ENCODE measurements around the gene TBK1. TPM values are rescaled to one million over a fixed set of nuclear protein-coding genes. Genes with fewer than 3 reads are reported as not detected.
A peak's percentile ranks its signal among the peaks of the same experiment; 100 is the strongest.

TBK1 gene
- total RNA-seq, 1 experiment from 2014 or later, result 23.6 TPM

GRCh38 chr12:64452559-64453329, 824 bp downstream of the TBK1 start:
- Histone ChIP-seq H2BK15ac (ENCODE audit: low read depth, low read length) (no peak overlapping the region), H3K4me2 (ENCODE audit: insufficient read depth, insufficient read length, low read length) (peak overlapping the region; percentile 96), H2BK120ac (ENCODE audit: low read depth, low read length, poor library complexity, severe bottlenecking) (no peak overlapping the region), H3K4ac (ENCODE audit: low read depth, low read length) (no peak overlapping the region), H2AFZ (ENCODE audit: low read length) (peak overlapping the region; percentile 18), H3K56ac (ENCODE audit: insufficient read length, low read depth, low read length) (no peak overlapping the region), H3K79me1 (ENCODE audit: insufficient read depth, low read depth, low read length, poor library complexity, severe bottlenecking) (peaks cover 7% of the 10 kb centered on the region), H3K79me2 (ENCODE audit: insufficient read depth, low read length) (peaks cover 19% of the 10 kb centered on the region; the same call in 1 of the 2 replicates), H3T11ph (ENCODE audit: low read length) (no peak overlapping the region), H3K4me1 (ENCODE audit: insufficient read depth, low read length) (no peaks in the 10 kb centered on the region), H2BK12ac (ENCODE audit: insufficient read length, low read depth, low read length) (no peak overlapping the region), H4K91ac (ENCODE audit: insufficient read length, low read depth, low read length) (no peak overlapping the region), H2BK20ac (ENCODE audit: low read depth, low read length, poor library complexity, severe bottlenecking) (no peak overlapping the region), H3K9ac (ENCODE audit: extremely low read depth, insufficient read length, low read length) (peak overlapping the region; percentile 88), H3K18ac (ENCODE audit: insufficient read length, low read depth, low read length) (no peak overlapping the region), H4K5ac (ENCODE audit: insufficient read length, low read depth, low read length) (no peak overlapping the region), H3K23ac (ENCODE audit: insufficient read length, low read depth, low read length) (no peak overlapping the region), H3K23me2 (ENCODE audit: insufficient read length, low read depth, low read length, poor library complexity, severe bottlenecking) (peaks cover 12% of the 10 kb centered on the region), H3K9me3 (ENCODE audit: control insufficient read depth, low read depth, low read length) (no peaks in the 10 kb centered on the region), H4K20me1 (ENCODE audit: control insufficient read depth, insufficient read depth, insufficient read length) (no peaks in the 10 kb centered on the region), H4K8ac (replicated peaks; ENCODE audit: insufficient read length, low read depth, low read length) (no peak overlapping the region), H3K14ac (ENCODE audit: insufficient read depth, low read length) (peak overlapping the region; percentile 92), H3K27ac (ENCODE audit: insufficient read length, low read depth, low read length) (no peak overlapping the region), H2BK5ac (ENCODE audit: insufficient read length, low read length) (no peak overlapping the region), H3K27me3 (ENCODE audit: insufficient read depth, low read length) (no peaks in the 10 kb centered on the region), H2AK5ac (ENCODE audit: insufficient read length, low read length) (no peak overlapping the region)
- H3K27me3 Mint-ChIP-seq (ENCODE audit: low read depth), result no peaks in the 10 kb centered on the region
- no peak for DNase-seq
- H3K4me3 Mint-ChIP-seq, result peak overlapping the region; percentile 80 to 91
- WGBS (ENCODE audit: extremely low coverage, insufficient read length, low lambda C conversion rate), result no CpG with 5 or more reads among the region's 16 CpGs
- H3K36me3 Mint-ChIP-seq (ENCODE audit: insufficient read depth in 1 of 3, low read depth in 3 of 3), result peaks cover 10 to 31% (median 26%) of the 10 kb centered on the region in 3 experiments
- peak overlapping the region; percentile 59 to 94 (median 93) for H3K27ac Mint-ChIP-seq
- TF ChIP-seq, protein P1, sequence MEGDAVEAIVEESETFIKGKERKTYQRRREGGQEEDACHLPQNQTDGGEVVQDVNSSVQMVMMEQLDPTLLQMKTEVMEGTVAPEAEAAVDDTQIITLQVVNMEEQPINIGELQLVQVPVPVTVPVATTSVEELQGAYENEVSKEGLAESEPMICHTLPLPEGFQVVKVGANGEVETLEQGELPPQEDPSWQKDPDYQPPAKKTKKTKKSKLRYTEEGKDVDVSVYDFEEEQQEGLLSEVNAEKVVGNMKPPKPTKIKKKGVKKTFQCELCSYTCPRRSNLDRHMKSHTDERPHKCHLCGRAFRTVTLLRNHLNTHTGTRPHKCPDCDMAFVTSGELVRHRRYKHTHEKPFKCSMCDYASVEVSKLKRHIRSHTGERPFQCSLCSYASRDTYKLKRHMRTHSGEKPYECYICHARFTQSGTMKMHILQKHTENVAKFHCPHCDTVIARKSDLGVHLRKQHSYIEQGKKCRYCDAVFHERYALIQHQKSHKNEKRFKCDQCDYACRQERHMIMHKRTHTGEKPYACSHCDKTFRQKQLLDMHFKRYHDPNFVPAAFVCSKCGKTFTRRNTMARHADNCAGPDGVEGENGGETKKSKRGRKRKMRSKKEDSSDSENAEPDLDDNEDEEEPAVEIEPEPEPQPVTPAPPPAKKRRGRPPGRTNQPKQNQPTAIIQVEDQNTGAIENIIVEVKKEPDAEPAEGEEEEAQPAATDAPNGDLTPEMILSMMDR (conservative IDR thresholded peaks at IDR 0.05), result no peak
- H3K4me1 Mint-ChIP-seq, result peaks cover 22 to 23% of the 10 kb centered on the region in 2 experiments
- H3K9me3 Mint-ChIP-seq, result no peaks in the 10 kb centered on the region
